ENCODE measurements around the gene CREB1. TPM values are rescaled to one million over a fixed set of nuclear protein-coding genes. Genes with fewer than 3 reads are reported as not detected.

The CREB1 gene
- total and polyA plus RNA-seq, 2 donors (not counting 1 experiment from before 2014, with no cell fraction given), result 37.7 to 47.4 TPM

GRCh38 chr2:207515671-207516070, 14.1 kb upstream of the CREB1 start:
- DNase-seq (ENCODE audit: low read depth in 2 of 2), result peak in 1 of 2 donors; percentile 31
- Histone ChIP-seq H3K4me2 (ENCODE audit: extremely low read depth, insufficient read depth, low read length) (no peak overlapping the region), H3K36me3 (ENCODE audit: control insufficient read depth, insufficient read depth, low read length) (no peaks in the 10 kb centered on the region), H2AFZ (ENCODE audit: low read length) (no peak overlapping the region), H3K79me2 (ENCODE audit: control insufficient read depth, insufficient read depth, low read length) (no peaks in the 10 kb centered on the region), H3K4me1 (ENCODE audit: control insufficient read depth, extremely low read depth, insufficient read depth, low read length) (peaks cover 13% of the 10 kb centered on the region), H3K9ac (ENCODE audit: insufficient read depth, low read length) (no peak overlapping the region), H3K27me3 (ENCODE audit: control insufficient read depth, insufficient read depth, low read length) (no peaks in the 10 kb centered on the region), H4K20me1 (ENCODE audit: control insufficient read depth, extremely low read depth, insufficient read depth, low read length) (no peaks in the 10 kb centered on the region), H3K9me3 (ENCODE audit: control insufficient read depth, insufficient read depth, low read depth, low read length) (no peaks in the 10 kb centered on the region), H3K4me3 (replicated peaks in 1 of 4; ENCODE audit: control extremely low read depth in 1 of 4, insufficient read depth in 1 of 4, low read depth in 3 of 4, low read length in 4 of 4) (no peak overlapping the region), H3K27ac (ENCODE audit: insufficient read depth, low read length) (no peak overlapping the region)
- TF ChIP-seq EZH2 (IDR thresholded peaks at IDR 0.05; ENCODE audit: low read length, missing control alignments) (no peak), CTCF (conservative IDR thresholded peaks at IDR 0.05 in 1 of 2, IDR thresholded peaks at IDR 0.05 in 1 of 2; ENCODE audit: low read depth in 1 of 2, low read length in 2 of 2) (no peak)

GRCh38 chr2:207516206-207516605, 13.6 kb upstream of the CREB1 start:
- no peak overlapping the region for H2AFZ ChIP-seq (ENCODE audit: low read length)
- H3K27ac ChIP-seq (ENCODE audit: insufficient read depth, low read length), result no peak overlapping the region
- no peaks in the 10 kb centered on the region for H3K36me3 ChIP-seq (ENCODE audit: control insufficient read depth, insufficient read depth, low read length)
- TF ChIP-seq CTCF (conservative IDR thresholded peaks at IDR 0.05 in 1 of 2, IDR thresholded peaks at IDR 0.05 in 1 of 2; ENCODE audit: low read depth in 1 of 2, low read length in 2 of 2), result no peak
- no peak for TF ChIP-seq EZH2 (IDR thresholded peaks at IDR 0.05; ENCODE audit: low read length, missing control alignments)
- H4K20me1 ChIP-seq (ENCODE audit: control insufficient read depth, extremely low read depth, insufficient read depth, low read length), result no peaks in the 10 kb centered on the region
- no peaks in the 10 kb centered on the region for H3K27me3 ChIP-seq (ENCODE audit: control insufficient read depth, insufficient read depth, low read length)
- no peak overlapping the region for H3K4me2 ChIP-seq (ENCODE audit: extremely low read depth, insufficient read depth, low read length)
- H3K4me1 ChIP-seq (ENCODE audit: control insufficient read depth, extremely low read depth, insufficient read depth, low read length), result peaks cover 13% of the 10 kb centered on the region
- no peaks in the 10 kb centered on the region for H3K9me3 ChIP-seq (ENCODE audit: control insufficient read depth, insufficient read depth, low read depth, low read length)
- peak; percentile 12 to 73 for DNase-seq (ENCODE audit: low read depth in 2 of 2)
- H3K79me2 ChIP-seq (ENCODE audit: control insufficient read depth, insufficient read depth, low read length), result no peaks in the 10 kb centered on the region
- no peak overlapping the region for H3K9ac ChIP-seq (ENCODE audit: insufficient read depth, low read length)
- no peak overlapping the region for H3K4me3 ChIP-seq (replicated peaks in 1 of 4; ENCODE audit: control extremely low read depth in 1 of 4, insufficient read depth in 1 of 4, low read depth in 3 of 4, low read length in 4 of 4)

GRCh38 chr2:207523005-207523404, 6.8 kb upstream of the CREB1 start:
- no peaks in the 10 kb centered on the region for H4K20me1 ChIP-seq (ENCODE audit: control insufficient read depth, extremely low read depth, insufficient read depth, low read length)
- no peaks in the 10 kb centered on the region for H3K79me2 ChIP-seq (ENCODE audit: control insufficient read depth, insufficient read depth, low read length)
- no peaks in the 10 kb centered on the region for H3K27me3 ChIP-seq (ENCODE audit: control insufficient read depth, insufficient read depth, low read length)
- TF ChIP-seq EZH2 (IDR thresholded peaks at IDR 0.05; ENCODE audit: low read length, missing control alignments) (no peak), CTCF (conservative IDR thresholded peaks at IDR 0.05 in 1 of 2, IDR thresholded peaks at IDR 0.05 in 1 of 2; ENCODE audit: low read depth in 1 of 2, low read length in 2 of 2) (no peak)
- H3K9me3 ChIP-seq (ENCODE audit: control insufficient read depth, insufficient read depth, low read depth, low read length), result no peaks in the 10 kb centered on the region
- no peak overlapping the region for H3K4me2 ChIP-seq (ENCODE audit: extremely low read depth, insufficient read depth, low read length)
- no peak overlapping the region for H3K4me3 ChIP-seq (replicated peaks in 1 of 4; ENCODE audit: control extremely low read depth in 1 of 4, insufficient read depth in 1 of 4, low read depth in 3 of 4, low read length in 4 of 4)
- H2AFZ ChIP-seq (ENCODE audit: low read length), result no peak overlapping the region
- no peak overlapping the region for H3K27ac ChIP-seq (ENCODE audit: insufficient read depth, low read length)
- H3K4me1 ChIP-seq (ENCODE audit: control insufficient read depth, extremely low read depth, insufficient read depth, low read length), result no peaks in the 10 kb centered on the region
- no peaks in the 10 kb centered on the region for H3K36me3 ChIP-seq (ENCODE audit: control insufficient read depth, insufficient read depth, low read length)
- H3K9ac ChIP-seq (ENCODE audit: insufficient read depth, low read length), result no peak overlapping the region
- DNase-seq (ENCODE audit: low read depth in 2 of 2), result no peak
